Stimulated activated CD8-positive, alpha-beta memory T cell treated with anti-CD3 and anti-CD28 coated beads, Interleukin-15, amount 100 ng/mL, for 4 hours (primary cell): ENCODE results near the gene HCN4.

Experiments
- DNase-seq, 2 donors: peaks; one replicate each; pipeline ENCODE4 v3.0.0-alpha.2; 2020; ENCODE audit warnings: low read depth in 2 of 2

Gene HCN4

GRCh38 chr15:73296609-73297353 is 72.0 kb downstream of the HCN4 start:
- DNase-seq = no peak

GRCh38 chr15:73295630-73296286 is 73.0 kb downstream of the HCN4 start:
- no peak for DNase-seq

DNA sequence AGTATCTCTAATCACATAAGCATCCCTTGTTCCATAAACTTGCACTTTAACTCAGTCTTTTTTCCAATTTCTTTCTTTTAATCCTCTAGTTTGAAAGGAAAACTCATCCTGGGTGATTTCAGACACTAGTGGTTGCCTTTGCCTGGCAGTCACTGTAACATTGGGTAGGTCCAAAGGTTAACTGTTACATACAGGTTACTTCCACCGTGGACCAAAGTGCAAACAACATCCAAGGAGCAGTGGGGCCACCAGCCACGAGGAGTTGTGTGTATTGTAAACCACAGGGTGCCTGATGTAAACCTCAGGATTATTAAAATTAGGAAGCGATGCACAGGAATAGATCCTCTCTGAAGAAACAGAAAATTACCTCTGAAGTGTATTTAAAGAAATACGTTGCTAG is 75.0 kb downstream of the HCN4 start:
- DNase-seq = no peak

DNA sequence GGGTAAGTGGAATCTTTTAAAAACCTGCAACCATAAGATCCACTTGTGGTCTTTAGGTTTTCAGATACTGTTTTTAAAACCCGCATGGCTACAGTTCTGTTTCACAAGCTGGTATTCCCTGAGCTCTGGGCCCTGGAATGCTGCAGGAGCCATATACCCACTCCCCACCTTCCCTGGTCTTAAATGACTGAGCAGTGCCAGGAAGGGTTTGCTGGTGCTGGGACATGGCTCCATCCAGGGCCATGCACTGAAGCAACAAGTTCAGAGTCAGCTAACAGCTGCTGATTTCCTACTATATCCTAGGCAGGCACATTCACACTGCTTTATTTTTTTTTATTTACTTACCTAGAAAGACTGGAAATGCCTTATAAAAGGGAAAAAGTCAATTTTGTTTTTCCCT is 77.3 kb downstream of the HCN4 start:
- no peak for DNase-seq

GRCh38 chr15:73287019-73287418 is 81.7 kb downstream of the HCN4 start:
- no peak for DNase-seq

- DNase-seq = no peak
Measured at GRCh38 chr15:73286311-73286710, 82.4 kb downstream of the HCN4 start.

- no peak for DNase-seq
Measured at GRCh38 chr15:73284090-73284716, 84.6 kb downstream of the HCN4 start.

DNA sequence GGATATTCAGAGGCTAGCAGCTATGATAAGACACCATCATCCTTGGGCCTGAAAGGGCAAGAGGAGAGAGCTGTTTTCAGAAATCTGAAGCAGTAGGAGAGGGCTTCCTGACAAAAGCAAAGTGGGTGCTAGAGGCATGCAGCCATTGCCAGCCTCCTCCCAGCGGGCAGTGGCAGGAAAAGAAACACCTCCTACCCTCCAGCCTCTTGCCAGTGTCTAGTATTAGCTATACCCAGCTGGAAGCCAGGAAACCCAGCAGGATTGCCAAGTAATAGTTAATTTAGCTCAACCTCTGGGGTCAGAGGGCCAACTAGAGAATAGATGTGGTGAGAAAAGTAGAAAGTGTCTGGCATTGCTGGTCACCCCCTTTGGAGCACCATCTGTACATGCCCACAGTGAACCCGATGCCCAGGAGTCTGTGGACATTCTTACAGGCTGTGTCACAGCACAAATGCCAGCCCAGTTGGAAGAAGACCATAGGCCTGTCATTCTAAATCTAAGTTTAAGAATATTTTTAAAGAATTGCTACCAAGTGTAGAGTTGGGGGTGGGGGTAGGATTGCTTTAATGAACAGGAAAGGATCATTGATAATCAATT is 85.3 kb downstream of the HCN4 start:
- no peak for DNase-seq

- no peak for DNase-seq
Measured at GRCh38 chr15:73282567-73283365, 86.0 kb downstream of the HCN4 start.

GRCh38 chr15:73275862-73276261 is 92.9 kb downstream of the HCN4 start:
- no peak for DNase-seq

- peak in 1 of 2 donors; percentile 5 for DNase-seq
Measured at GRCh38 chr15:73273181-73274002, 95.4 kb downstream of the HCN4 start.

DNA sequence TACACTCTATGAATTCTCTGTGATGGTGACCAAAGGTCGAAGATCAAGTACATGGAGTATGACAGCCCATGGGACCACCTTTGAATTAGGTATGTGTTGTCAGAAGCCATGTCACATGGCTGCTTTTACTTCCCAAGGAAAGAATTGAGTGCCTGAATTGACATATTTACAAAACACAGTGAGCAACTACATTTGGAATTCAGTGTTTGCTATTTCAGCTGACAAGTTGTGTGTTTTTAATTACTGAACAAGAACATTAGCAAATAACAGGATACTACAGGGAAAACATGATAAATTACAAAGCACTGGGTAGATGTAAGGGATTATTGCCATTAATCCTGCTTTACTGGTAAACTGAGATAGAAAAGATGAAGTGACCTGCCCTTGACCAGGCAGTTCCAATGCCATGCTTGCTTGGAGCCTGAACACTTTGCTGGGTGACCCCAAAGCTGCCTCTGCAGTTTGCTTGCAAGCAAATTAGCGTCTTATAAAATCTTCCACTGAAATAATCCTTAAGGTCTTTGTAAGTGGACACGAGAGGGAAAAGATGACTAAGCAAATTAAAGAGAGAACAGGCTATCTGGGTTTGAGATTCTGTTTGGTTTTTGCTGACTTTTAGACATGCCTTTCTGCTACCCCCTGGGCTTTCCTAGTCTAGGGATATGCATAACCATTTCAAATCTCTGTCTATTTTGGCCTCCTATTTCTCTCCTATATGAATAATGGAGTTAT is 98.2 kb downstream of the HCN4 start:
- no peak for DNase-seq
